CD1c-positive myeloid dendritic cell (primary cell): ENCODE measurements around the gene DCC.

Experiments used
- DNase-seq: peaks from one replicate; pipeline ENCODE4 v3.0.0-alpha.2; 2016; ENCODE audit errors: extremely low spot score

The DCC gene

GRCh38 chr18:52920665-52921064, 580.7 kb downstream of the DCC start:
- DNase-seq: no peak

- DNase-seq: no peak
These were observed 593.4 kb downstream of the DCC start for GRCh38 chr18:52933356-52933755.

GRCh38 chr18:52936931-52937330, 596.9 kb downstream of the DCC start:
- DNase-seq: no peak

- no peak for DNase-seq
These were observed 597.8 kb downstream of the DCC start for GRCh38 chr18:52937840-52938239.

GRCh38 chr18:52945552-52945951, 605.6 kb downstream of the DCC start:
- DNase-seq: no peak

- DNase-seq: no peak
These were observed 609.0 kb downstream of the DCC start for GRCh38 chr18:52948868-52949444.

GRCh38 chr18:52950155-52950554, 610.2 kb downstream of the DCC start:
- DNase-seq: no peak

- DNase-seq: no peak
These were observed 613.4 kb downstream of the DCC start for GRCh38 chr18:52953387-52953786.

- no peak for DNase-seq
These were observed 623.5 kb downstream of the DCC start for GRCh38 chr18:52963481-52963880.

- DNase-seq: no peak
These were observed 630.7 kb downstream of the DCC start for GRCh38 chr18:52970686-52971085.

- DNase-seq: no peak
These were observed 631.1 kb downstream of the DCC start for GRCh38 chr18:52971097-52971496.

- no peak for DNase-seq
These were observed 639.9 kb downstream of the DCC start for GRCh38 chr18:52979892-52980291.

GRCh38 chr18:52991246-52991645, 651.2 kb downstream of the DCC start:
- DNase-seq: no peak

GRCh38 chr18:52992041-52992440, 652.0 kb downstream of the DCC start:
- no peak for DNase-seq

GRCh38 chr18:52995875-52996274, 655.9 kb downstream of the DCC start:
- DNase-seq: no peak

- DNase-seq: no peak
These were observed 659.6 kb downstream of the DCC start for GRCh38 chr18:52999633-53000032.

- no peak for DNase-seq
These were observed 664.8 kb downstream of the DCC start for GRCh38 chr18:53004798-53005197.

GRCh38 chr18:53018791-53019190, 678.8 kb downstream of the DCC start:
- DNase-seq: no peak

GRCh38 chr18:53025247-53025646, 685.2 kb downstream of the DCC start:
- no peak for DNase-seq

GRCh38 chr18:53028565-53028964, 688.6 kb downstream of the DCC start:
- no peak for DNase-seq

- DNase-seq: no peak
These were observed 693.1 kb downstream of the DCC start for GRCh38 chr18:53033128-53033527.

GRCh38 chr18:53038608-53039007, 698.6 kb downstream of the DCC start:
- no peak for DNase-seq

GRCh38 chr18:53040286-53040685, 700.3 kb downstream of the DCC start:
- DNase-seq: no peak

- no peak for DNase-seq
These were observed 716.1 kb downstream of the DCC start for GRCh38 chr18:53056064-53056463.
